HCEC 1CT (cell line): ENCODE results near the gene EXOC2.
A peak's percentile ranks its signal among the peaks of the same experiment; 100 is the strongest.

Experiments used
- DNase-seq: peaks from one replicate; pipeline ENCODE4 v3.0.0-alpha.2; 2017

Gene EXOC2

DNA sequence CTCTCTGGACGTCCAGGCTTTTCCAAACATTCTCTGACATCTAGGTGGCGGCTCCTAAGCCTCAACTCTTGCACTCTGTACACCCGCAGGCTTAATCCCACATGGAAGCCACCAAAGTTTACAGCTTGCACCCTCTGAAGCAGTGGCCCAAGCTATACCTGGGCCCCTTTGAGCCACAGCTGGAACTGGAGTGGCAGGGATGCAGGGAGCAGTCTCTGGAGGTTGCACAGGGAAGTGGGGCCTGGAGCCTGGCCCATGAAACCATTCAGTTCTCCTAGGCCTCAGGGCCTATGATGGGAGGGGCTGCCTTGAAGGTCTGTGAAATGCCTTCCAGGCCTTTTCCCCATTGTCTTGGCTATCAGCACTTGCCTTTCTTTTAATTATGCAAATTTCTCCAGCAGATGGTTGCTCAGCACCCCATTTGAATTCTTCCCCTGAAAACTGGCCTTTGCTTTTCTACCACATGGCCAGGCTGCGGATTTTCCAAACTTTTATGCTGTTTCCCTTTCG, 236.5 kb downstream of the EXOC2 start:
- no peak for DNase-seq

DNA sequence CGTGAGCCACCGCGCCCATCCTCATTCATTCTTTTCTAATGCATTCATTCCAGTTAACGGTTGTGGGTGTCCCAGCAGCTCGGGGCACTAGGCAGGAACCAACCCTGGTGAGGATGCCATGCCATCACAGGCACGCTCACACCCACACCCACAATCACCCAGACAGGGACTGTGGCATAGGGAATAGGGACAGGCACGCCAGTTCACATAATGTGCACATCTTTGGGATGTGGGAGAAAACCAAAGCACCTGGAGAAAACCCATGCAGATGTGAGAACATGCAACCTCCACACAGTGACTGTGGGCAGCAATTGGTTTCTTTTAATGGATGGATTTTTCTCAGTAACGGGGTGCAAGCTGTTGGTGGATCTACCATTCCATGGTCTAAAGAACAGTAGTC, 237.1 kb downstream of the EXOC2 start:
- no peak for DNase-seq

DNA sequence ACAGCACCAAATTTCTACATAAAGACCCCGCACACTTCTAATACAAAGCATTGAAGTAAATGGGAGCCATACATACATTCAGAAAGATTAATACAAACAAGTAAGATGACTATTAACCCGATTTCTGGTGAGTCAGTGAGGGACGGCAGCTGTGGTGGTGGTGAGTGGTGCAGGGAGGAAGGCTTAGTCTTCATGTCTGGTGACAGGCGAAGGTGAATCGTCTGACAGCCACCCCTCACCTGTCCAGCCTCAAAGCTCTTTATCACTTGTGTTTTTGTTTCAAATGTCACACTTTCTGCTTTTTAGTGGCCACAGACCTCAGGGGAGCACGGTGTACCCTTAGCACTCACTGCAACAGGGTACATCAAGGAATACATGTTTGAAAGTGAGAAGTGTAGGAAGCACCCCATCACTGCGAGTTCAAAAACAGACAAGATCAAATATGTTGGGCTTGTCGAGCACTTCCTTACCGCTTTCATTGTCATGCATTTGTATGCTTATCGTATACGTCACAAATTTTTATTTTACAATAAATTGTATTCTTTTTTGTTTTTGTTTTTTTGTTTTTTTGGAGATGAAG, 237.8 kb downstream of the EXOC2 start:
- peak; percentile 24 for DNase-seq

DNA sequence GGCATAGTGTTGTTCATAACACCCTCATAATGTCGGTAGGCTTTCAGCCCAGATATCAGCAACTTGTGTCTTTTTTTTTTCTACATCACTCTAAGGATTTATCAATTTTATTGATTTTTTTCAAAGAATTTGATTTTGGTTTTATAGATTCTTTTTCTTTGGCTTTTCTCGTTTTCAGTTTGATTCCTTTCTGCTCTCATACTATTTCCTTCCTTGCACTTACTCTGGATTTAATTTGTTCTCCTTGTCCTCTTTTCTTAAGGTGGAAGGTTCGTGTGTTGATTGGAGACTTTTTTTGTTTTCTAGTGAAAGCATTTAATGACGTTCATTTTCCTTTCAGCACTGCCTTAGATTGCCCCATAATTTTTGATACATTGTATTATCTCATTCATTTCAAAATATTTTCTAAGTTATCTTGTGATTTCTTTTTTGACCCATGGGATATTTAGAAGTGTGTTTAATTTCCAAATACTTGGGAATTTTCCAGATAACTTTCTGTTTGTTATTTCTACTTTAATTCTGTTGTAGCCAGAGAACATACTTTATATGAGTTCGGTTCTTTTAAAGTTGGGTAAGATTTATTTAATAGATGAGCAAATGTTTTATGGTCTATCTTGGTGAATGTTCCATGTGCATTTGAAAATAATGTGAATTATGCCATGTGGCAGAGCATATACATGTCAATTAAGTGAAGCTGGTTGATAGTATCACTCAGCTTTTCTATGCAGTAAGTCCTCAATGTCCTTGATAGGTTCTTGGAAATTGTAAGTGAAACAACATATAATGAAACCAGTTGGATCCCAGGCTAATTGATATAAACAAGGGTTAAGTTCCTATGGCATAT, 238.6 kb downstream of the EXOC2 start:
- DNase-seq: no peak

DNA sequence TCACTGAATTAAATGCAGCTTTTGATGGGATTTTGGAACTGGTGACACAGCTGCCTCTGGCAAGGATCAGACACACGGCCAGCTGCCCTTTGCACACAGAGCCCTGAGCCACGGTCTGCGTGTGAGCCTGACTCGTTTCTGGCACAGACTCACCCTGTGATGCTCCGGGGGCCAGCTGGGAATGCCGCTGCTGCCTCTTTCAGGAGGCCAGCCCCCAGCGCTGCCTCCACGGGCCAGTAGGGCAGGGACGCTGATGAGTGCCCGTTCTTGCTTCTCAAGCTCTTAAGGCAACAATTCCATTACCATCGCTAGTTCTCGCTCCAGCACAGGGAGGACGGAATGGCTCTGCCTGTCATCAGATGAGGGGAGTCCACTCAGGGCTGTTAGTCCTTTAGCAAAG, 239.8 kb downstream of the EXOC2 start:
- DNase-seq: peak; percentile 10

DNA sequence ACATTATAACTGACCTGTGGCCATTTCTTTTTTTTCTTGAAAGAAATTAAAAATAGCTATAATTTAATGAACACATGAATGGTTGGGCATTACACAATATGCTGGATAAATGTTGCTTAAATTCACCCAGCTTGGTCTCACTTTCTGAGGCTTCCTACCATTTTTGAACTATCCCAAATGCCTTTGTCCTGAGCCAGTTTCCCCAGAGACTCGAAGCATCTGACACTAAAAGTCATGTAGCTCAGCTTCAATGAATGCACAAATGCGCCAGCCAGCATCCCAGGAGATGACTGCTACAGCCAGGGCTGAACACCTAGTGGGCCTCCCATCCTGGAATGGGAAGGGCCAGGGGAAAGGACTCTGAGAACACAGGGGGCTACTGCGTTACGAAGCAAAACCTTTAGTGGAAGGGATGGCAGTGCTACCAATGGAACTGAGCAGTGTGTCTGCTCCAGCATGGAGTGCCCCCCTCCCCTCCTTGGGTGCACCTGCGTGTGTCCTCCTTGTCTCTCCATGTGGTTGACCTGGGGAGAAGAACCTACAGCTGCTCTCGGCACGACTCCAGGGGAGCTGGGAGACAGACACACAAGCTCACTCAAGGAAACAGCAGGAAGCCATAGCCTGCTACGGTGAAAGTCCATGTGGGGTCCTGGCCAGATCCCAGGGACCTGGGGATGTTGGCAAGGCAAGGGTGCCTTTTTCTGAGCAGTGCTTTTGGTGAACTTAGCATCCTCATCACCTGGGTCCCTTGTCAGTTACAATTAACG, 240.5 kb downstream of the EXOC2 start:
- no peak for DNase-seq

DNA sequence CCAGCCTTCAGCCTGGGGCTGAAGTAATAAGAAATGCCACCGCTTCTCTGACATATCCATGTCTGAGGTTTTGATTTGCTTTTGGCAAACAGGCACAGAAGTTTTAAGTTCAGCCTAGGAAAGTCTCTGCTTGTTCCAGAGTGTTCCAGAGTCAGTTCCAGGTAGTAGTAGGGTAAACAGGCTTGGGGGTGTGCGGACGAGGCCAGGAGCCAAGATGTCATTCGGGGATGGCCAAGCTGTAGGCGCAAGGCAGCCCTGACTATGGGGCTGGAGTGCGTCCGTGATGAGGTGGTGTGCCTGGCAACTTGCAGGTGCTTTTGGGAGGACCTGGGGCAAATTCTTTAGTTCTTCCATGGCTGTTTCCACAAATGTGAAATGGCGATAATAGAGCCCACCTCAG, 241.1 kb downstream of the EXOC2 start:
- DNase-seq: no peak

DNA sequence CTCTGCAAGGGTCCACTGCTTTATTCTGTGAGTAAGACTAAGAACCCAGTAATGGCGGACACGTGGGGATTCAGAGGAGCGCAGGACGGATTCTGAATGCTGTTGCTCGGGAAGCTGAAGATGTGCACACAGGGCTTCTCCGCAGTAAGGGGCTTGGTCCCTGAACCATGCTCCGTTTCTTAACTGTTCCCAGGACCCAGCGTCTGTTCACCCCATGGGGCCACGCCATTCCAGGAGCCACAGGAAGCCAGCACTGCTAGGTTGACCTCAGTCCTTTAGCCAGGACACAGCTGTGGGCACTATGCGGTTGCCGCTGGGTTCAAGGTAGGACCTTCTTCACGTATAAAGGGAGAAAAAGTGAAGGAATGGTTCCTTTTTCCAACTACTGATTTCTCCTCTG, 241.6 kb downstream of the EXOC2 start:
- DNase-seq: no peak

DNA sequence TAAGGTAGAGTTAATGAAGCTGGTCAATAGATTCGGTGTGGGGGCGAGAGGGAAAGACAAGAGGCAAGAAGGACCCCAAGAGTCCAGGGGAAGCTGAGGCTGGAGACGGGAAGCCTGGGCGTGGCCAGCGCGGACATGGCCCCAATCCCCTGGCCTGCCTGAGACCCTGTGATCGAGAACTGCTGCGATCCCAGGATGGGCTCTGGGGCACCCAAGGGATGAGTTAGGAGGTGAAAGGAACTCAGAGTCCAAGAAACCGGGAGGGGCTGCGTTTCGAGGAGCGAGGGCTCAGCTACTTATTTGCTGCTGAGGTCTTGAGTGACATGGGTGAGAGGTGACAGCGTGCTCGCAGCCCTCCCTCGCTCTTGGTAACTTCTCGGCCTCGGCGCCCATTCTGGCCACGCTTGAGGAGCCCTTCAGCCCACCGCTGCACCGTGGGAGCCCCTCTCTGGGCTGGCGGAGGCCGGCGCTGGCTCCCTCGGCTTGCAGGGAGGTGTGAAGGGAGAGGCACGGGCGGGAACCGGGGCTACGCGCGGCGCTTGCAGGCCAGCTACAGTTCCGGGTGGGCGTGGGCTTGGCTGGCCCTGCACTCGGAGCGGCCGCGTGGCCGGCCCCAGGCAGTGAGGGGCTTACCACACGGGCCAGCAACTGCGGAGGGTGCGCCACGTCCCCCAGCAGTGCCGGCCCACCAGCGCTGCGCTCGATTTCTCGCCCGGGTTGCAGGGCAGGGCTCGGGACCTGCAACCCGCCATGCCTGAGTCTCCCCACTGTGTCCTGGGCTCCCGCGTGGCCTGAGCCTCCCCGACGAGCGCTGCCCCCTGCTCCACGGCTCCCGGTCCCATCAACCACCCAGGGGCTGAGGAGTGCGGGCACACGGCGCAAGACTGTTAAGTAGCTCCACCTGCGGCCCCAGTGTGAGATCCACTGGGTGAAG, 243.2 kb downstream of the EXOC2 start:
- DNase-seq: no peak

DNA sequence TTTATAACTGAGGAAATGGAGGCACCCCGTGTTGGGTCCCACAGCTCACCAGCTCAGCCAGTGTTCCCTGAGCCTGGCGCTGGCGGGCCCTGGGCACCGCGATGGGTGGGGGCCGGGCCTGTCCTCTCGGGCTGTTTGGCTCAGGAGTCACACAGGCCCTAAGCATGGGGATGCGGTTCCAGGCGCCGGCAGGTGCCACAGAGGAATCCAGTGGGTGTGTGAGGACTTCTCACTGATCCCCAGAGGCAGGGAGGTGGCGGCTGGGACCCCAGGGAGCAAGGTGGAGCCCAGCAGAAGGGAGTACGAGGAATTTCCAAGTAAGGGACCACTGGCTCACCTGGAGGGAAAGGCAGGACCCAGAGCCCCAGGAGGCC, 243.9 kb downstream of the EXOC2 start:
- DNase-seq: no peak

DNA sequence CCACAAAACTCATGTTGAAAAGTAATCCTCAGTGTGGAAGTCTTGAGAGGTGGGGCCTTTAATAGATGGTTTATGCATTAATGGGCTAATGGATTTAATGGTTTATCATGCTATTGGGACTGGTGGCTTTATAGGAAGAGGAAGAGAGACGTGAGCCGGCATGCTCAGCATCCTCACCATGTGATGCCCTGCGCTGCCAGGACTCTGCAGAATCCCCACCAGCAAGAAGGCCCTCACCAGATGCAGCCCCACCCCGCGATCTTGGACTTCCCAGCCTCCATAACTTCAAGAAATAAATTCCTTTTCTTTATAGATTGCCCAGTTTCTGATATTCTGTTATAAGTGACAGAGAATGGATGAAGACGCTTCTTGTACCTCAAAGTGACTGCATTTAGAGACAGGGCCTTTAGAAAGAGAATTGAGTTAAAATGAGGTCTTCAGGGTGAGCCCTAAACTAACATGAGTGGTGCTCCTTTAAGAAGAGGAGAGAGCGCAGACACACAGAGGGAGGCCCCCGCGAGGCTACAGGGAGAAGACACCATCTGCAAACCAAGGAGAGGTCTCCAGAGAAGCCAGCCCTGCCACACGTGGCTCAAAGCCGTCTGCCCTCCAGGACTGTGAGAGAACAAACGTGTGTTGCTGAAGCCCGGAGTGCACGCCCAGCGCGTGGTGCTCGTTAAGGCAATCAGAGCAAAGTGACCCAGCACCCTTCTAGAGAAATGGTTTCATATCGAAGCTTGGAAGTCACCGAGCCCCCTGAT, 244.5 kb downstream of the EXOC2 start:
- DNase-seq: no peak

DNA sequence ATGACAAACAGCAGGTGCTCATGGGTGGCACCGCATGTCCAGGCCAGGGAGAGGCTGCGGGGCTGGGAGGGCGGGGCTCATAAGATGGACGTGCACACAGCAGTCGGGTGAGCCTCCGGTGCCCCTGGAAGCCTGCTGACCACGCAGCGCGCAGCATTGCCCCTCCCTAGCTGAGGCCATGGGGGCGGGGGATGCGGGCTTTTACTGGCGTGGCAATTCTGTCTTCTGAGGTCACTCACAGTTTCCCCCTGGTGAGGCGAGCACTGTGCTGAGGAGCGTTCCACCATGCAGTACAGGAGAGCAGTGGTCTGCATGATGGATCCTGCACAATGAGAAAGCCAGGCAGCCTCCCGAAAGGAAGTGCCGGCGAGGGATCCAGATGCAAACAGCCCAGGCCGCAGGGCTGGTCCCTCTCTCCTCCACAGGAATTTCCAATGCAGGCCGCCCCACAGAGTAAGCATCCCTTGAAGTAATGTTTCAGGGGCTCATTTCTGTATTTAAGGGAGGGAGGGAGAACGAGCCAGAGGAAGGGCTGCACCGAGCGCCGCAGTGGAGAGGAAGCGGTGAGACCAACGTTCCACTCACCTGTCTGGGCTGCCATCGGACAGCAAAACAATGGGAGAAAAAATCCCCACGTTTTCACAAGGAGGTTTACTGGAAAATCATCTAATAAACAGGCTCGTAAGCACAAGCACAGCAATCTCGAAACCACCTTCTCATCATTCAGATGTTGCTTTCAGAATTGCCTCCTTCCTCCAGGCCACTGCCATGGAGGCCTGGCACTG, 245.4 kb downstream of the EXOC2 start:
- no peak for DNase-seq

DNA sequence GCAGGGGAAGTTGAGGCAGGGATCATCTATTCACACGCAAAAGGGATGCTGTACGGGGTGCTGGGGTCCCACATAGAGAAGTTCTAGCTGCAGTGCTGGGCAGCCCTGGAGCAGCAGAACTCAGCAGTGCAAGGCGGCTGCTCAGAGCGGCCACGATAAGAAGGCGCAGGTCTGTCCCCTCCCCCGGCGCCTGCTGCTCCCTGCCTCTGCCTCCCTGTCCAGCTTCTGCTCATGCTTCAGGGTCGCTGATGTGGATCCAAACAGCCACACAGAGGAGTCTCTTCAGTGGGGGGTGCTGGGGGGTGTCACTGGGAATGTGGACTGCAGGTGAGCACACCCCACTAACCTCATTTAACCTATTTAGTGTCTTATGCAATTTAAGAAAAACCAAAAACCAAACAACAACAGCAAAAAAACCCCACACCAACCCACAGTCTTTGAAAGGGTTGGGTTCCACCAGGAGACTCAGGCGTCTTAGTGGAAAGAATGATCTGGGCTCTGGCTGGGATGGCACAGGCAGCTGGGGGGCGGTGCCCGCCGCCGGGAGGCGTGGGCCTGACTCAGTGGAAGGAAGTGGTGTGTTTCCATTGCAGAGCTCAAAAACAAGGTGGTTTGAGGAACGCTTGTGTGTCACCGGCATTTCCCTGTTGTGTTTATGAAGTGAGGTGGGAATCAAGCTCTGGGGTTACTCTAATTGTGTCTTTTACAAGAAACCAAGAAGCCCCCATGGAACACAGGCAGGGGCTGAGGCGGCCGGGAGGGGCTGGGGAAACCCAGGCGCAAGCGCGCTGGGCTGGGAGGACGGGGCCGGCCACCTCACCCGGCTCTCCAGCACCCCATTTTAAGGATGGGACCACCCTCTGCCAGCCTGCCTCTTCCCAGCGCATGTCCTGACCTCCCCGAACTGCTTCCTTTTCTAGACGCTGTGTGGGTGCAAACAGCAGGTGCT, 246.2 kb downstream of the EXOC2 start:
- no peak for DNase-seq

DNA sequence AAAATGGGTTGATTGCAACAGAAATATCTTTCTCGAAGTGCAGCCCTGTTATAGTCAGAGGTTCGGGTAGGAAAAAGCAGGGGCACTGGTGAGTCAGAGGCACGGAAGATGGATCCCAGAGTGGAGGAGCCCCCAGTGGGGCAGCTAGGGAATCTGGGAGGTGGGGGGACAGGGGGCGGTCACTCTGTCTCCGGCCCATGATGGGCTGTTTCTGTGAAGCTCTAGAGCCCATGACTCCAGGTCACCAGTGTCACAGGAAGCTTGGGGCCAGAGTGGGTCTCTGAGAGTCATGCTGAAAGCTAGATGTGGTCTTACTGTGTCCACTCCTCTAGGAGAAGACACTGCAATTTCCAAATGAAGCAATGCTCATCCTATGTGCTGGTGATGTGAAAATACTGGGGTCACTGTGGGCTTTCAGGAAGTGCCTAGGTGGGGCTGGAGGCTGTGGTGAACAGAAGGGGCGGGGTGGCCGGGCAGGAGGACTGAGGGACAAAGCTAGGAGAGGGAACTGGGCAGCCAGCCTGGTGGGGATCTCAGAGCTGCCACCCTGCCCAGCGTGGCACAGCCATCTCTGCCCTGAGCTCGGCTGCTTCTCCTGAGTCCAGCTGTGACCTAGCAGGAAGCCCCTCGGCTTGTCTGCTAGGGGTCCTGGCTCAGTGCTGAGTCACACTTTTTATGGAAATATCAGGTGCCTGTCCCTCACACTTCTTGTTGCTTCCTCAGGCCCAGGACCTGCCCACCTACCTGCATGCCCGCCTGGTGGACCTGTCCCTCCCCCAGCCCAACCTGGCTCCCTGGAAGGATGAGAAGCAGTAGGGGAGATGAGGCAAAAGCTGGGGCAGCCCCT, 247.1 kb downstream of the EXOC2 start:
- no peak for DNase-seq

DNA sequence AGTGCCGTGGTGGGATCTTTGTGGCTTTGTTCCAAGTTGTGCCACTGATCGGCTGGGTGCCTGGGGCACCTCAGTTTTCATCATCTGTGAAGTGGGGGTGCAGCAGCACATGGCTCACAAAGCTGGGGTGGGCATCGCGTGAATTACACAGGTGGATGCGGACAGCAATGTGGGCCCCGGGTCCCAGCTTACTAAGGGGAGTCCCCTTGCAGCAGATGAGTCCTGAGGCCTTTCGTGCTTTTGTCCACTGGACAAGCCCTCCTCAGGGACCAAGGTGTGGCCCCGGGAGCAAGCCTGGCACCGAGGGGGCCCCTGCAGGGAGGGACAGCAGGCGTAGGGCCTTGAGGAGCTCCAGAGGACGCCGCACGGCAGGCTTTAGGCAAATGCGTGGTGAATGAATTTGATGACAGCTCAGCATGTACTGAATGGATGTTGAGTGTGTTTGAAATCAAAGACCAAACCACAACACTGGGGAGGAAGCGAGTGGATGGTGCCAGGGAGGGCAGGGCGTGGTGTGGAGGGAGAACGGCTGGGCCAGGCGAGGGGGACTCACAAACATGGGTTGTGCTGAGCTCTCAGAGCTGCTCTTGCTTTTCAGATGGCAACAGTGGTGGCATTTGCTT, 248.2 kb downstream of the EXOC2 start:
- DNase-seq: no peak

DNA sequence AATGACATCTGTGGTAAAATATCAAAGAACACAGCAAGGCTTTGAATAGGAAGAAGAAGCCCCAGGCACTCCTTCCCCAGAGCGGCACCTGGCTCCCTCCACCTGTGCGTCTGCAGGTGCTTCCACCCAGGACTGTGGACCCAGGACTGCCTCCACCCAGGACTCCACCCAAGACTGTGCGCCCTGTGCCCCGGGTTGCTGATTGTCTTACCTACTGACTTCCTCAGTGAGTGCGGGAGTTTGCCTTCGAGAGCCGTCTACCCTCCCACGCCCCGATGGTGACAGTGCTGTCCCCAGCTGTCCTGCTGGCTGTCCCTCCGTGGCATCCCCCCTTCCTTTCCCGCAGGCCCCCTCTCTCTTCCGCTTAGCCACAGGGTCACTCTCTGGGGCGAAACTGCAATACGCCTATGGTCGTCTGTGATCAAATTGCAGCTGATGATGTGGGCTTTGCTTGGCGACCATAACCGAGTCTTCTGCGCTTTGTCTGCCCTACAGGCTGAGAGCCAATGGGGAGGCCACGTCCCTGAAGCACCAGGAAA, 249.2 kb downstream of the EXOC2 start:
- DNase-seq: no peak

DNA sequence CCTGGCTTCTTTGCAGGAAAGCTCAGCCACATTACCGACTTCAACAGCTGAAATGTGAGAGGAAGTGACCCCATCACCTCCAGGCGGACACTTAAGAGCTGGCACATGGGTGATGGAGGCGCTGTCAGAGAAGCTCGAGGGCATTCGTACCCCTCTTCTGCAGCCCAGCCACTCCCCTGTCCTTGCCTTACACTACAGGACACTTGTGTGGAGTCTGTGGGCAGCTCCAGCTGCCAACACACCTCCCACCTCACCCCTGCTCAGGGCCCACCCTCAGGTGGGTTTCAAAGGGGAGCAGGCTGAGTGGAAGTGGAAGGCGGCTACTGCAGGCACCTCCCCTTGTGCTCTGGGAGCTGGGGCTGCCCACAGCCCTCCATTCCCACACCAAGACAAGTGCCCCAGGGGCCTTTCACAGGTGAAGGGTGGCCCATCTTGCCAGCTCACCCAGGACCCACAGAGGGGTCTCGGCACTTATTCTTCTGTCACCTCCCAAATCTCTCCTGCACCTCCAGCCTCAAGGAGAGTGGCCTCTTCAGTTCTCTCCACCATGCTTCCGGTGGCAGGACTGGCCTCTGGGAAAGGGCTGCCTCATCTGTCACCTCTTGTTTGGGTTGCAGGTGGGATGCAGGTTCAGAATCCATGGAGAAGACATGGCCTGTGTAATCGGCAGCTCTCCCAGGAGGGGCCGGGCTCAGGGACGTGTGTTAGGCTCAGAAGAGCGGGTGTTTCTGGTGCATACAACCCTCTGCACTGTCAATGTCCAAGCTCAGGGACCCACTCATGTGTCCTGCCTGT, 251.6 kb downstream of the EXOC2 start:
- DNase-seq: no peak
